ENCODE results near the gene PIK3IP1.

The PIK3IP1 gene

GRCh38 chr22:31308181-31308580, 15.9 kb upstream of the PIK3IP1 start:
- no peak for DNase-seq (ENCODE audit: low spot score)

- no peak for DNase-seq (ENCODE audit: low spot score)
Observed at GRCh38 chr22:31305194-31305593, 12.9 kb upstream of the PIK3IP1 start.

GRCh38 chr22:31302537-31302936, 10.2 kb upstream of the PIK3IP1 start:
- DNase-seq (ENCODE audit: low spot score): no peak

- DNase-seq (ENCODE audit: low spot score): no peak
Observed at GRCh38 chr22:31302006-31302405, 9.7 kb upstream of the PIK3IP1 start.

GRCh38 chr22:31300896-31301295, 8.6 kb upstream of the PIK3IP1 start:
- DNase-seq (ENCODE audit: low spot score): no peak

- no peak for DNase-seq (ENCODE audit: low spot score)
Observed at GRCh38 chr22:31295831-31296657, 3.8 kb upstream of the PIK3IP1 start.

- no peak for DNase-seq (ENCODE audit: low spot score)
Observed at GRCh38 chr22:31295360-31295759, 3.1 kb upstream of the PIK3IP1 start.

- peak; percentile 50 for DNase-seq (ENCODE audit: low spot score)
Observed at GRCh38 chr22:31291481-31292235, 630 bp downstream of the PIK3IP1 start.

- peak; percentile 97 for DNase-seq (ENCODE audit: low spot score)
Observed at GRCh38 chr22:31290494-31291471, 1.5 kb downstream of the PIK3IP1 start.

GRCh38 chr22:31289344-31289743, 2.9 kb downstream of the PIK3IP1 start:
- no peak for DNase-seq (ENCODE audit: low spot score)

- no peak for DNase-seq (ENCODE audit: low spot score)
Observed at GRCh38 chr22:31288496-31289240, 3.6 kb downstream of the PIK3IP1 start.

- no peak for DNase-seq (ENCODE audit: low spot score)
Observed at GRCh38 chr22:31287818-31288495, 4.3 kb downstream of the PIK3IP1 start.

GRCh38 chr22:31286360-31287255, 5.7 kb downstream of the PIK3IP1 start:
- no peak for DNase-seq (ENCODE audit: low spot score)

GRCh38 chr22:31284281-31285155, 7.8 kb downstream of the PIK3IP1 start:
- no peak for DNase-seq (ENCODE audit: low spot score)

GRCh38 chr22:31282748-31283468, 9.4 kb downstream of the PIK3IP1 start:
- no peak for DNase-seq (ENCODE audit: low spot score)

GRCh38 chr22:31281733-31282132, 10.6 kb downstream of the PIK3IP1 start:
- DNase-seq (ENCODE audit: low spot score): no peak

- no peak for DNase-seq (ENCODE audit: low spot score)
Observed at GRCh38 chr22:31279821-31280505, 12.3 kb downstream of the PIK3IP1 start.

- no peak for DNase-seq (ENCODE audit: low spot score)
Observed at GRCh38 chr22:31279327-31279669, 13.0 kb downstream of the PIK3IP1 start.

All from Ammon's horn (tissue), 1 donor.